Measurements from ENCODE around the gene CNTN6.

CNTN6 gene

DNA sequence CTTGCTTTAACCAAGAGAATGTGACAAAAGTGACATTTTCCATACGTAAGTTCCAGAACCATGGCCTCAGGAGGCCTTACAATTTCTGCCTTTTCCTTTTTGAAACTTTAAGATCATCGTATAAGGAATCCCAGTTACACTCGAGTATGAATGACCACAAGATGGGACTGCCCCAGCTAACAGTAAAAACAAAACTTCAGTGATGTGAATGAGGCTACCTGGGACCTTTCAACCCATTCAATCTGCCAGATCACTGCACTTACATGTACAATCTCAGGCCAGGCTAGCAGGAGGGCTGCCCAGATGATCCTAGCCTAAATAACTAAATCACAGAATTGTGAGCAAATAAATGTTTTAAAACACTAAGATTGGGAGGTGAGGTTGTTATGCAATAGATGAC lies 328.8 kb downstream of the CNTN6 start:
- no peak for DNase-seq (ENCODE audit: low read depth in 2 of 2)

GRCh38 chr3:1423566-1424089 lies 330.8 kb downstream of the CNTN6 start:
- DNase-seq (ENCODE audit: low read depth in 2 of 2), result no peak

DNA sequence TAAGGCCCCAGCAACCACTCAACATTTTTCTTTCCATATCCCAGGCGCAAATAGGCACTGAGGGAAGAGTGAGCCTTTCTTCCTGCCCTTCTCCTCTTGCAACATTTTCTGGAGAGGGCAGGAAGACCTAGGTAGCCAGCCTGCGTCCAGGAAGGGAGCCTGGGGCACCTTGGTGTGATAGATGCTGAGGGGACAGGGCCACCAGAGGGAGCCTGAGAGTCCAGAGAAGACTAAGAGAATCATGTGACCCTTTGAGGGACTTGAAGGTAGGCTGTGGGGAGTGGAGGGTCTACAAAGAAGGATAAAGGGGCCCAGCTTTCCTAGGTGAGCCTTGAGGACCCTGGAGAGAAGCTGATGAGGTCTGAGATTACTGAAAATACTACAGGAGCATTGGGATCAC lies 346.6 kb downstream of the CNTN6 start:
- no peak for DNase-seq (ENCODE audit: low read depth in 2 of 2)

DNA sequence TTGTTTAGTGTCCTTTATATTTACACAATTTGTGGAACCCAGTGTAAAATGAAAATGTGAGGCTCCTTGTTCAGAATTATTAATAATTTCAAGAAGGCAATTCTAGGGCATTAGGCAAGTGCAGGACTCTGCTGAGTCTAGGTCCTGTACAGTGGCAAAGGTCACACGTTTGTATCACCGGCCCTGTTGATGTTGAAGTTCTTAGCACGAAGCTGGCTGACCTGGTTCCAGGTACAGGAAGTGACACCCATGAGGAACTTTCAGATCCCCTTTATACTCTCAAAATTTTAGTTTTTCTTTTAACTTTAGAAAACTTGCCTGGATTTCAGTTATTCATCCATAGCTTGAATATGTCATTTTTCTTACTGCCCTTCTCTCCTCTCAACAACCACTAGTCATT lies 349.4 kb downstream of the CNTN6 start:
- DNase-seq (ENCODE audit: low read depth in 2 of 2), result no peak

GRCh38 chr3:1444195-1444594 lies 351.4 kb downstream of the CNTN6 start:
- no peak for DNase-seq (ENCODE audit: low read depth in 2 of 2)

DNA sequence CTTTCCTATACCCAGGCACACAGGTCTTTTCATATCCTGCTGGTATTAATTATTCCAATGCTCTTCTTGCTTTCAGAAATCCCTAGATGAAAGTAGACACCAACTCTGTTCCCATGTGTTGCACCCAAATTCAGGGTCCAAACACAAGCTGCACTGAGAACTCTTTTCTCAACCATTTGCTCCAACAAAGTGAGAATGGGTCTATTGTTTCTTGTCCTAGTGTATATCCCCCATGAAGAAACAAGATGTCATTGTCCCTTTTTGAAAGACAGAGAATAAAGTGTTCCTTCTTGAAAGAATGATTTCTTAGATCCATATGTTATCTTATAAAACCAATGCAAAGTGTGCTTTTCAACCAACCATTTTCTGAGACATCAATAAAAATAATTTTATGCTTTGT lies 353.7 kb downstream of the CNTN6 start:
- no peak for DNase-seq (ENCODE audit: low read depth in 2 of 2)

GRCh38 chr3:1447452-1447851 lies 354.6 kb downstream of the CNTN6 start:
- DNase-seq (ENCODE audit: low read depth in 2 of 2), result no peak

DNA sequence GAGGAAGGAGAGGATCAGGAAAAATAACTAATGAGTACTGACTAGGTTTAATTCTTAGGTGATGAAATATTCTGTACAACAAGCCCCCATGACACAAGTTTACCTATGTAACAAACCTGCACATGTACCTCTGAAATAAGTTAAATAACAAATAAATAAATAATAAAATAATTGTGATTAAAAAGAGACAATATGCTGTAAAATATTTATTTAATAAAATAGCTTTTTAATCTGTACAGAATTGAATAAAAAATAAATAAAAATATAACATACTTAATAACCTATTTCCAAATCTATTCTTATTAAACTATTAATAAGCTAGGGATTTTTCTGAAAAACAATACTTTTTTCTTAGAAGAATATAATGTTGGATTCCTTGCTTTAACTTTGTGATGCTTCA lies 355.6 kb downstream of the CNTN6 start:
- no peak for DNase-seq (ENCODE audit: low read depth in 2 of 2)

All from activated CD8-positive, alpha-beta memory T cell treated with anti-CD3 and anti-CD28 coated beads for 4 hours (primary cell).